HepG2 (cell line): ENCODE data around the gene DEPDC5. TPM values are rescaled to one million over a fixed set of nuclear protein-coding genes. Genes with fewer than 3 reads are reported as not detected.
A peak's percentile ranks its signal among the peaks of the same experiment; 100 is the strongest.

ENCODE experiments used
- ATAC-seq: fragments of 200-7000 bp; cut with Tn5 transposase; 3 replicates; pipeline ENCODE4 v1.9.1; 2020; ENCODE audit warnings: mild to moderate bottlenecking, moderate library complexity
- Bru-seq: library from RNA; stranded (reverse); fragments of 400-500 nt; gene quantifications from one replicate; lab custom pipeline; 2021; lab: Mats Ljungman, UMichigan
- BruChase-seq, 2 experiments: library from RNA; stranded (reverse); fragments of 400-500 nt; gene quantifications; one replicate each; lab custom pipeline; 2021; lab: Mats Ljungman, UMichigan
- BruUV-seq: library from RNA; stranded (reverse); fragments of 400-500 nt; replicated peaks from 2 replicates; lab custom pipeline; 2021; lab: Mats Ljungman, UMichigan
- CTCF ChIA-PET: fragments of 300-600 bp; formaldehyde crosslinking; extraction: SDS; loops from one replicate; lab custom pipeline; 2021; ENCODE audit warnings: low total read pairs, inconsistent platforms, low intra/inter-chr PET ratio; lab: Yijun Ruan, JAX
- POLR2A ChIA-PET: fragments of 350-600 bp; sonication (Branson Sonifier 250); formaldehyde crosslinking; loops from one replicate; lab custom pipeline; 2020; ENCODE audit warnings: antibody characterized with exemption, inconsistent platforms; lab: Yijun Ruan, JAX
- DNase-seq: peaks from one replicate; pipeline ENCODE4 v3.0.0-alpha.2; 2015; ENCODE audit warnings: low spot score
- FAIRE-seq: peaks from 3 replicates; lab custom pipeline; 2011; peaks lifted over from hg19 to GRCh38; lab: Jason Lieb, UNC
- H2AFZ ChIP-seq: one replicate; pipeline ENCODE4 v1.6.1; 2011; ENCODE audit warnings: low read length, inconsistent platforms
- H3K27ac ChIP-seq: fragments of 300-600 bp; 3 replicates; pipeline ENCODE4 v1.8.0; 2011; ENCODE audit warnings: mixed run types, mild to moderate bottlenecking, mixed read lengths, low read length, inconsistent platforms; ENCODE audit not compliant: insufficient read depth; ENCODE audit errors: extremely low read length
- H3K27me3 ChIP-seq, 2 experiments: fragments of 200-600 bp in 1 of 2; 2 replicates in 1 of 2; 3 replicates in 1 of 2; pipeline versions ENCODE4 v1.6.0 to v1.8.0; 2011; ENCODE audit warnings: low read length in 2 of 2, mild to moderate bottlenecking in 2 of 2, moderate library complexity in 2 of 2, inconsistent platforms in 1 of 2; ENCODE audit not compliant: insufficient read depth in 2 of 2, control insufficient read depth in 1 of 2
- H3K36me3 ChIP-seq, 2 experiments: fragments of 200-600 bp in 1 of 2; replicated peaks in 1 of 2; 2 replicates in 1 of 2; 3 replicates in 1 of 2; pipeline versions ENCODE4 v1.5.1 to v1.8.0; 2011; ENCODE audit warnings: low read length in 2 of 2, inconsistent platforms in 1 of 2; ENCODE audit not compliant: insufficient read depth in 2 of 2, control insufficient read depth in 1 of 2
- H3K4me1 ChIP-seq: 2 replicates; pipeline ENCODE4 v1.5.1; 2012; ENCODE audit warnings: low read length, inconsistent platforms; ENCODE audit not compliant: insufficient read depth
- H3K4me2 ChIP-seq: 2 replicates; pipeline ENCODE4 v1.6.0; 2011; ENCODE audit warnings: low read depth, low read length, inconsistent platforms
- H3K4me3 ChIP-seq, 3 experiments: fragments of 200-600 bp in 1 of 3; sonication (generic), shearing (Covaris generic) in 1 of 3; replicated peaks in 1 of 3; 2 replicates each; pipeline ENCODE4 v1.5.1; 2011 to 2016; ENCODE audit warnings: low read length in 3 of 3, inconsistent platforms in 2 of 3, low read depth in 2 of 3, mild to moderate bottlenecking in 2 of 3, control low read depth in 1 of 3, mixed read lengths in 1 of 3; ENCODE audit not compliant: insufficient read depth in 1 of 3
- H3K79me2 ChIP-seq: one replicate; pipeline ENCODE4 v1.6.1; 2011; ENCODE audit warnings: low read length, inconsistent platforms; ENCODE audit not compliant: insufficient read depth
- H3K9ac ChIP-seq: 2 replicates; pipeline ENCODE4 v1.6.0; 2011; ENCODE audit warnings: mild to moderate bottlenecking, low read depth, low read length, inconsistent platforms; ENCODE audit not compliant: insufficient read depth
- H3K9me3 ChIP-seq: 2 replicates; pipeline ENCODE4 v1.5.1; 2012; ENCODE audit warnings: mild to moderate bottlenecking, low read length
- H4K20me1 ChIP-seq: 2 replicates; pipeline ENCODE4 v1.6.0; 2011; ENCODE audit warnings: inconsistent platforms, mild to moderate bottlenecking, low read length, moderate library complexity; ENCODE audit not compliant: insufficient read depth
- BATF2 ChIP-seq: sonication (generic); formaldehyde crosslinking; IDR thresholded peaks from 2 replicates; pipeline ENCODE4 v1.8.0; 2022; ENCODE audit warnings: mild to moderate bottlenecking, missing genetic modification reagents, moderate library complexity
- CBX1 ChIP-seq: IDR thresholded peaks from one replicate; pipeline ENCODE4 v1.6.1; 2016; ENCODE audit warnings: antibody characterized with exemption, low read depth
- CEBPG ChIP-seq: IDR thresholded peaks from 2 replicates; pipeline ENCODE4 v1.6.1; 2016
- KDM2A ChIP-seq: sonication (generic); formaldehyde crosslinking; IDR thresholded peaks from 2 replicates; pipeline ENCODE4 v1.4.0; 2020; ENCODE audit warnings: low read depth, missing genetic modification reagents, borderline replicate concordance
- MLX ChIP-seq: IDR thresholded peaks from 2 replicates; pipeline ENCODE4 v1.6.1; 2016
- NFE2L1 ChIP-seq: sonication (generic); formaldehyde crosslinking; IDR thresholded peaks from 2 replicates; pipeline ENCODE4 v1.4.0; 2020; ENCODE audit warnings: missing genetic modification reagents, mild to moderate bottlenecking, borderline replicate concordance
- PHF21A ChIP-seq: sonication (generic); formaldehyde crosslinking; IDR thresholded peaks from 2 replicates; pipeline ENCODE4 v1.5.0; 2020; ENCODE audit warnings: mild to moderate bottlenecking, missing genetic modification reagents
- SYNCRIP ChIP-seq: fragments of 200-400 bp; formaldehyde crosslinking; IDR thresholded peaks from 2 replicates; pipeline ENCODE4 v1.6.1; 2018; ENCODE audit warnings: mild to moderate bottlenecking, low read depth, low read length; ENCODE audit not compliant: insufficient read depth
- ZNF44 ChIP-seq: sonication (generic); formaldehyde crosslinking; IDR thresholded peaks from 2 replicates; pipeline ENCODE4 v1.5.1; 2020; ENCODE audit warnings: mild to moderate bottlenecking, missing genetic modification reagents
- ZNF577 ChIP-seq: sonication (generic); formaldehyde crosslinking; IDR thresholded peaks from 2 replicates; pipeline ENCODE4 v1.4.0; 2020; ENCODE audit warnings: mild to moderate bottlenecking, low read depth, missing genetic modification reagents, borderline replicate concordance
- WGBS: methylation state at CpG from one replicate; pipeline ENCODE4 v1.1.6; 2017; ENCODE audit warnings: low lambda C conversion rate; 5-methylcytosine and 5-hydroxymethylcytosine counted together
- in situ Hi-C: cut with HindIII; loops from 2 replicates; pipeline ENCODE4 v1.10.0; 2017; ENCODE audit warnings: low pct_unique_long_range_greater_than_20kb; ENCODE audit not compliant: extremely low pct_ligation_motif_present
- intact Hi-C: fragments of 100-400 bp; cut with micrococcal nuclease; formaldehyde crosslinking; loops from one replicate; pipeline ENCODE4 v1.10.0; 2022; ENCODE audit not compliant: unreplicated experiment
- long read RNA-seq, 2 experiments: library from RNA in 1 of 2; library from polyadenylated mRNA in 1 of 2; stranded (forward) in 1 of 2; unstranded in 1 of 2; transcript quantifications; one replicate each; pipeline ENCODE4 v2.0.0, GENCODE V29; 2019 to 2022
- polyA minus RNA-seq, 3 experiments: library from RNA; depleted of rRNA, polyadenylated mRNA; stranded (reverse); fragments of >200 nt; gene quantifications; 2 replicates each; pipeline ENCODE4 v1.2.3, GENCODE V29; 2011; ENCODE audit warnings: low replicate concordance in 1 of 3
- polyA plus RNA-seq, 8 experiments: library from polyadenylated mRNA; depleted of rRNA in 3 of 8; stranded (reverse) in 7 of 8; unstranded in 1 of 8; fragments of >200 nt; fragmentation: Illumina TruSeq in 4 of 8; extraction: Trizol in 4 of 8; gene quantifications; 2 replicates each; pipeline versions ENCODE4 v1.2.1 to v1.2.3, GENCODE V29; 2011 to 2016; ENCODE audit warnings: low read depth in 4 of 8, missing spikeins in 1 of 8, mixed read lengths in 1 of 8; ENCODE audit not compliant: insufficient read depth in 1 of 8
- total RNA-seq, 5 experiments: library from RNA; depleted of rRNA; stranded (reverse); fragments of >200 nt; fragmentation: Illumina TruSeq; extraction: Trizol; gene quantifications; 2 replicates each; pipeline ENCODE4 v1.2.3, GENCODE V29; 2016; ENCODE audit warnings: low read depth in 1 of 5
- TF ChIP-seq, protein P1 (sequence below): IDR thresholded peaks from 2 replicates; pipeline ENCODE4 v1.6.1; 2012; ENCODE audit warnings: low read depth, low read length, improper control_type of control experiment
- TF ChIP-seq, protein P2 (sequence below): sonication (generic); formaldehyde crosslinking; IDR thresholded peaks from 2 replicates; pipeline ENCODE4 v1.5.1; 2020; ENCODE audit warnings: missing genetic modification reagents, mild to moderate bottlenecking, borderline replicate concordance

Gene DEPDC5
- total RNA-seq (2016; rRNA removed; fragmentation: Illumina TruSeq; extraction: Trizol) (8.7 and 12.4 TPM in 2 replicates), polyA plus RNA-seq (2011; rRNA removed) (9.8 and 10.7 TPM in 2 replicates), polyA minus RNA-seq (2011; rRNA and poly(A)+ RNA removed; ENCODE audit: low replicate concordance) (22.4 and 32.6 TPM in 2 replicates), Bru-seq, nascent RNA (percentile 57 among the genes with signal in this experiment), BruChase-seq, experiment 1, labeled RNA remaining after a 6-hour chase (percentile 78 among the genes with signal in this experiment), BruChase-seq, experiment 2, labeled RNA remaining after a 2-hour chase (percentile 73 among the genes with signal in this experiment)
- 6.0 and 7.2 TPM in 2 replicates for total RNA-seq (2016; cell fraction: cytosol; rRNA removed; fragmentation: Illumina TruSeq; extraction: Trizol; ENCODE audit: low read depth)
- total RNA-seq (2016; cell fraction: insoluble cytoplasmic fraction; rRNA removed; fragmentation: Illumina TruSeq; extraction: Trizol): 7.8 and 10.7 TPM in 2 replicates
- total RNA-seq (2016; cell fraction: membrane; rRNA removed; fragmentation: Illumina TruSeq; extraction: Trizol): 6.7 and 6.8 TPM in 2 replicates
- 19.6 and 19.8 TPM in 2 replicates for total RNA-seq (2016; cell fraction: nucleus; rRNA removed; fragmentation: Illumina TruSeq; extraction: Trizol)
- 5.6 and 6.5 TPM in 2 replicates for polyA plus RNA-seq (2011; cell fraction: cytosol; rRNA removed)
- 23.0 and 23.2 TPM in 2 replicates for polyA plus RNA-seq (2011; cell fraction: nucleus; rRNA removed)
- 7.5 and 9.1 TPM in 2 replicates for polyA plus RNA-seq (2012)
- 2.1 and 4.0 TPM in 2 replicates for polyA plus RNA-seq (2016; cell fraction: cytosol; fragmentation: Illumina TruSeq; extraction: Trizol; ENCODE audit: low read depth)
- polyA plus RNA-seq (2016; cell fraction: insoluble cytoplasmic fraction; fragmentation: Illumina TruSeq; extraction: Trizol; ENCODE audit: low read depth): 7.4 and 9.1 TPM in 2 replicates
- 3.4 and 4.2 TPM in 2 replicates for polyA plus RNA-seq (2016; cell fraction: membrane; fragmentation: Illumina TruSeq; extraction: Trizol; ENCODE audit: low read depth)
- polyA plus RNA-seq (2016; cell fraction: nucleus; fragmentation: Illumina TruSeq; extraction: Trizol; ENCODE audit: insufficient read depth, low read depth): 19.0 and 28.3 TPM in 2 replicates
- polyA minus RNA-seq (2011; cell fraction: cytosol; rRNA and poly(A)+ RNA removed): 5.2 and 8.8 TPM in 2 replicates
- polyA minus RNA-seq (2011; cell fraction: nucleus; rRNA and poly(A)+ RNA removed): 37.6 and 39.9 TPM in 2 replicates
- long read RNA-seq, experiment 1, partial matches to known transcripts: 1 of 4 reads
- long read RNA-seq, experiment 1, other reads (novel, unspliced or antisense): 1 of 4 reads
- long read RNA-seq, experiment 2, full-length matches to known transcripts: 1 of 3 reads
- long read RNA-seq, experiment 2, partial matches to known transcripts: 1 of 3 reads
- long read RNA-seq, experiment 2, other reads (novel, unspliced or antisense): 1 of 3 reads

DNA sequence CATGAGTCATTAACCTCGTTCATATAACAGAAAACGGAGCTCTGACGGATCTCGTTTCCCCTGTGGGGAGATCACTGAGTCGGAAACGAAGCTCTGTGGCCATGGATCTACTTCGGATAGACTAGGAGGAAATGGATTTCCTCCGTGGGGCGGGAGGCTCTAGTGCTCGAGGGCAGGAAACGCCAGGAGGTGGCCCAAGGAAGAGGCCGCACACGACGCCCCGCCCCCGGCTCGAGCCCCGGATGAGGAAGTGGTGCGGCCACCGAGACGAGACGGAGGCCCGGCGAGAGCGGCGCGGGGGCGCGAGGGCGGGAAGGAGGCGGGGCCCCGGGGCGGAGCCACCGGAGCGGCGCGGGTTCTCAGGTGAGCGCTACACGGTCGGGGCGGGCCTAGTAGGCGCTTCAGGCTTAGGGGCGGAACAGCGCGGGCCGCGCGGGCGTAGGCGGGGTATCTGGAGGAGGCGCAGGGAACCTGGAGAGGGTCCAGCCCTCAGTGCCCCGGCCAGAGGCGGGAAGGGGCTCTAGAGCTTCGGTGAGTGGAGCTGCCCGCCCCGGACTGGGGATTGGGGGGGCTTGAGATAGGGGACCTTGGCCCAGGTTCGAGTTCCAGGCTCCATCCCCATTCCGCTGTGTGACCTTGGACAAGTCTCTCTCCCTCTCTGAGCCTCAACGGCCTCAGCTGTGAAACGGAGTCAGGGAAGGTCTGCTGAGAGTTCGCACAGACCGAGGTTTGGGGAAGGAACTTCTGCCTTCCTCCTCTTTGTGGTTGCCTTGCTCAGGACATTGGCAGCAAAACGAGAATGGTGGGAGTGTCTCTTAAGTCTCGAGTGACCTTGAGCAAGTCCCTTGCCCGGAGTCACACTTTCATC lies at the start of gene DEPDC5:
TSS of gene DEPDC5 (plus strand) at position 386 of the 868 bp plus-strand sequence. CDS start 903 bp downstream, outside the sequence.
- DNase-seq (peak; percentile 91), FAIRE-seq (peak; percentile 73), ATAC-seq (peak; percentile 78)
- peak within 1 kb of the TSS; percentile 89 for H3K9ac ChIP-seq
- H4K20me1 ChIP-seq: no peaks in the 10 kb centered on the region
- in situ Hi-C loops (loop anchor here (10.0 kb wide), 1 partner anchor 191 kb away; the partner anchor contains the start of gene YWHAH), intact Hi-C loops (loop anchor here (1.0 to 5.0 kb wide), 3 partner anchors 61 to 198 kb away; partner anchors contain the start of gene PISD)
- H3K79me2 ChIP-seq: peaks cover 12% of the 10 kb centered on the region
- BruUV-seq: TSS peak; percentile 57
- CTCF ChIA-PET: no interaction called here
- no peaks in the 10 kb centered on the region for H3K9me3 ChIP-seq
- H3K27me3 ChIP-seq: peaks cover 0 to 6% of the 10 kb centered on the region in 2 experiments; a peak in 1 of 5 replicates
- H2AFZ ChIP-seq: peak within 1 kb of the TSS; percentile 62
- POLR2A ChIA-PET: interaction anchor here (0.6 to 3.9 kb wide), 14 partner anchors 10 to 348 kb away, joined by 3 to 26 read pairs (median 4); partner anchors contain the start of gene PISD
- H3K4me2 ChIP-seq: peak within 1 kb of the TSS; percentile 93
- H3K27ac ChIP-seq: peak within 1 kb of the TSS; percentile 97
- 0 out of 5 replicates have a peak, but pooled peaks cover under 1 to 2% of the 10 kb centered on the region in 2 experiments for H3K36me3 ChIP-seq
- peak within 1 kb of the TSS; percentile 76 to 94 (median 93) for H3K4me3 ChIP-seq
- peaks cover 33% of the 10 kb centered on the region for H3K4me1 ChIP-seq
- WGBS: 0% methylated on average over 16 of the region's 65 CpGs
- TF ChIP-seq ZNF577 (CRISPR knock-in tag) (no peak), PHF21A (CRISPR knock-in tag) (peak; percentile 48), CBX1 (peak; percentile 80), BATF2 (no peak), CEBPG (CRISPR knock-in tag) (peak; percentile 14; the same call in 1 of the 2 replicates), ZNF44 (CRISPR knock-in tag) (no peak), MLX (CRISPR knock-in tag) (no peak), KDM2A (CRISPR knock-in tag) (peak; percentile 65; the same call in 1 of the 2 replicates), SYNCRIP (no peak), NFE2L1 (no peak)
- TF ChIP-seq, protein P1, sequence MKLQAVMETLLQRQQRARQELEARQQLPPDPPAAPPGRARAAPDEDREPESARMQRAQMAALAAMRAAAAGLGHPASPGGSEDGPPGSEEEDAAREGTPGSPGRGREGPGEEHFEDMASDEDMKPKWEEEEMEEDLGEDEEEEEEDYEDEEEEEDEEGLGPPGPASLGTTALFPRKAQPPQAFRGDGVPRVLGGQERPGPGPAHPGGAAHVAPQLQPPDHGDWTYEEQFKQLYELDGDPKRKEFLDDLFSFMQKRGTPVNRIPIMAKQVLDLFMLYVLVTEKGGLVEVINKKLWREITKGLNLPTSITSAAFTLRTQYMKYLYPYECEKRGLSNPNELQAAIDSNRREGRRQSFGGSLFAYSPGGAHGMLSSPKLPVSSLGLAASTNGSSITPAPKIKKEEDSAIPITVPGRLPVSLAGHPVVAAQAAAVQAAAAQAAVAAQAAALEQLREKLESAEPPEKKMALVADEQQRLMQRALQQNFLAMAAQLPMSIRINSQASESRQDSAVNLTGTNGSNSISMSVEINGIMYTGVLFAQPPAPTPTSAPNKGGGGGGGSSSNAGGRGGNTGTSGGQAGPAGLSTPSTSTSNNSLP: no peak
- TF ChIP-seq, protein P2, sequence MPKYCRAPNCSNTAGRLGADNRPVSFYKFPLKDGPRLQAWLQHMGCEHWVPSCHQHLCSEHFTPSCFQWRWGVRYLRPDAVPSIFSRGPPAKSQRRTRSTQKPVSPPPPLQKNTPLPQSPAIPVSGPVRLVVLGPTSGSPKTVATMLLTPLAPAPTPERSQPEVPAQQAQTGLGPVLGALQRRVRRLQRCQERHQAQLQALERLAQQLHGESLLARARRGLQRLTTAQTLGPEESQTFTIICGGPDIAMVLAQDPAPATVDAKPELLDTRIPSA (CRISPR knock-in tag): no peak
